ENCODE measurements around the gene WDR37.

GRCh38 chr10:1090696-1091095, 34.5 kb downstream of the WDR37 start:
- TF ChIP-seq TAF1 (IDR thresholded peaks at IDR 0.05; ENCODE audit: control insufficient read depth, extremely low read depth, insufficient read depth, low read length, severe bottlenecking) (no peak), MYC (IDR thresholded peaks at IDR 0.05; ENCODE audit: low read depth, low read length) (no peak), MYC (CRISPR knock-in tag; IDR thresholded peaks at IDR 0.05; ENCODE audit: borderline replicate concordance, low read depth) (no peak), SRSF7 (optimal IDR thresholded peaks at IDR 0.05; ENCODE audit: low read depth, low read length) (no peak), SIRT6 (IDR thresholded peaks at IDR 0.05; ENCODE audit: low read depth, low read length) (no peak), SRF (CRISPR knock-in tag; IDR thresholded peaks at IDR 0.05) (no peak), NFATC3 (IDR thresholded peaks at IDR 0.05) (no peak), MYNN (IDR thresholded peaks at IDR 0.05) (no peak), MYNN (CRISPR knock-in tag; IDR thresholded peaks at IDR 0.05) (no peak)

All from K562 (cell line).